GM19043 (cell line): ENCODE measurements around the gene CCDC88A.
"Not testable (repeated sequence)": the region's sequence is repeated elsewhere in the genome, so short reads cannot be mapped to it uniquely, and the experiment has no call there.

Experiments used
- ATAC-seq: cut with Tn5 transposase; IDR thresholded peaks from one replicate; pipeline ENCODE4 v1.9.1; 2021; ENCODE audit warnings: low read depth; ENCODE audit not compliant: unreplicated experiment

CCDC88A gene, protein sequence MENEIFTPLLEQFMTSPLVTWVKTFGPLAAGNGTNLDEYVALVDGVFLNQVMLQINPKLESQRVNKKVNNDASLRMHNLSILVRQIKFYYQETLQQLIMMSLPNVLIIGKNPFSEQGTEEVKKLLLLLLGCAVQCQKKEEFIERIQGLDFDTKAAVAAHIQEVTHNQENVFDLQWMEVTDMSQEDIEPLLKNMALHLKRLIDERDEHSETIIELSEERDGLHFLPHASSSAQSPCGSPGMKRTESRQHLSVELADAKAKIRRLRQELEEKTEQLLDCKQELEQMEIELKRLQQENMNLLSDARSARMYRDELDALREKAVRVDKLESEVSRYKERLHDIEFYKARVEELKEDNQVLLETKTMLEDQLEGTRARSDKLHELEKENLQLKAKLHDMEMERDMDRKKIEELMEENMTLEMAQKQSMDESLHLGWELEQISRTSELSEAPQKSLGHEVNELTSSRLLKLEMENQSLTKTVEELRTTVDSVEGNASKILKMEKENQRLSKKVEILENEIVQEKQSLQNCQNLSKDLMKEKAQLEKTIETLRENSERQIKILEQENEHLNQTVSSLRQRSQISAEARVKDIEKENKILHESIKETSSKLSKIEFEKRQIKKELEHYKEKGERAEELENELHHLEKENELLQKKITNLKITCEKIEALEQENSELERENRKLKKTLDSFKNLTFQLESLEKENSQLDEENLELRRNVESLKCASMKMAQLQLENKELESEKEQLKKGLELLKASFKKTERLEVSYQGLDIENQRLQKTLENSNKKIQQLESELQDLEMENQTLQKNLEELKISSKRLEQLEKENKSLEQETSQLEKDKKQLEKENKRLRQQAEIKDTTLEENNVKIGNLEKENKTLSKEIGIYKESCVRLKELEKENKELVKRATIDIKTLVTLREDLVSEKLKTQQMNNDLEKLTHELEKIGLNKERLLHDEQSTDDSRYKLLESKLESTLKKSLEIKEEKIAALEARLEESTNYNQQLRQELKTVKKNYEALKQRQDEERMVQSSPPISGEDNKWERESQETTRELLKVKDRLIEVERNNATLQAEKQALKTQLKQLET (N-terminal part only)

DNA sequence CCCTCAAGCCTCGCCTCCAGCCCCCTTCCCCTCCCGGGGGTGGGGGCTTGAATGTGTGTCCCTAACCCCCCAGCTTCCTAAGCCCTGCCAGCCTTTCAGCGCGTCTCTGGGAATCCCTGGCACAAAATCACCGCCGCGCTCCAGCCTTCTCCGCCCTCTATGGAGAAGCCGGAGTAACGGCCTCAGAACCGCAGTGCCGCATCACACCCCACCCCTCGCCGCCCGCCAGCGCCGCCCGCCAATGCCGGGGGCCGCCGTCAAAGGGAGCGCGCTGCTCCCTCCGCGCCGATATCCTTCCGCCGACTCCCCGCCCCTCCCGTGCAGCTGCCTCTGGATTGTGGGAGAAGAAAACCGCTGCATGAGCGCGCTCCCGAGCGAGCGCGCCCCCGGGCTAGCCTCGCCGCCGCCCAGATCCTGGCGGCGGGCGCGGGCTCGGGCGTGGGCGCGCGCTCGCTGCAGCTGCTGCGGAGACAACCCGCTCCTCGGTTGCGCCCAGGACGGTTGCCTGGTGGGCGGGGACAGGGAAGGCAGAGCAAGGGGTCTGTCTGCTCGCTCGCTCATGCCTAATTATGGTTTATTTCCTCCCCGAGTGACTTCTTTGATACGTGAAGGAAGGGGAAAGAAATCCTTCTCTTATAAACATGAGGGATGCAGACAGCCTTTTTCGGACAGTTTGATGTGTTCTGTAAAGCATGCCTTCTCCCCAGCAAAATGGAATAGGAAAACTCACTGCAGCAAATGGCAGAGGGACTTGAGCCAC is at the start of gene CCDC88A:
Gene CCDC88A (minus strand): TSS at position 178 of the 760 bp plus-strand sequence. CDS start 777 bp downstream, outside the sequence.
- ATAC-seq: peak; percentile 70

DNA sequence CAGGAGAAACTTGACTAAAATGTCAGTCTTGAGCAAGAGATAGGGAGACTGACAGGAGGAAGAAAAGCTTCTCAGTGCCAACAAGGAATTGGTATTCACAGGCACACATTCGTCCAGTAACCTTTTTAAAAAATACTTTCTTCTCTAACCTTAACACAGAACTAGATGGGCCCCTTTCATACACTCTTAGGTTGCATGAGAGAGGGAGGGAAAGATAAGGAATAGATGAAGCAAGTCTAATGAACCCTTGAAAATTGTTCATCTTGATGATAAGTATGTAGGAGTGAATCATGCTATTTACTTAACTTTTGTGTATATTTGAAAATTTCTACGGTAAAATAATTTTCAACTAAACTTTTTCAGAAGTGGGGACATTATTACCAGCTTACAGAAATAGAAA is 42.0 kb upstream of the CCDC88A start:
- no peak for ATAC-seq

DNA sequence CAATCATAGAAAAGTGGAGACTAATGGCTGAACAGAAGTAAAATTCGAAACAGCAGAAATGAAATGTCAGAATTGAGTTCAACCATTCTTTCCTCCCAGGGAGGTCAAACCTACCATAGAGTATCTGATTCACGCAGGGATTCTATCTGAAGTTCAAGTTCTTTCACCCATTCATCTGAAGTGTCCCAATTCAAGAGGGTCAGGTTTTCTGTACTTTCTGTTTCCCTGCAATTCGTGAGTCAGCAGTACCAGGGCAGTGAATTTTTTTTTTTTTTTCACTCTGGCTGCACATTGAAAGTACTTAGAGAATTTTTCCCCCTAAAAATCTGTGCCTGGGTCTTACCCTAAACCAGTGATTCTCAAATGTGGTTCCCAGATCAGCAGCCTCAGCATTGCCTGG is 40.9 kb upstream of the CCDC88A start:
- no peak for ATAC-seq

DNA sequence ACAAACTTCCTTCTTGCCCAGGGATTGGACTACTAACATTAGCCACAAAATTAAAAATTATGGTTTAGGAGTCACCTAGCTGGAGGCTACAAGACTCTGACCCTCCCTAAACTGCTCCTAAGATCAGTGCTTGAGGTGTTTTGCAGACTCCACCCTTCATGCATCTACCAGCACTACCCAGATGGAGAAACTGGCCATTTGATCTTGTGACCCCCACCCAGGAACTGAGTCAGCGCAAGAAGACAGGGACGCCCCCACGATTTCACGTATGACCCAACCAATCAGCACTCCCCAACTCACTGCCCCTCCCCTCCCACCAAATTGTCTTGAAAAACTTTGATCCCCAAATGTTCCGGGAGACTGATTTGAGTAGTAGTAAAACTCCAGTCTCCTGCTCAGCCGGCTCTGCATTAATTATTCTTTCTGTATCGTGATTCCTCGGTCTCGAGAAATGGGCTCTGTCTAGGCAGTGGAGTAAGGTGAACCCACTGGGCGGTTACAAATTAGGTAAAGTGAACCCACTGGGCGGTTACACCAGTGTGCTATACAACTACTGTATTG is 40.1 kb upstream of the CCDC88A start:
- no peak for ATAC-seq

DNA sequence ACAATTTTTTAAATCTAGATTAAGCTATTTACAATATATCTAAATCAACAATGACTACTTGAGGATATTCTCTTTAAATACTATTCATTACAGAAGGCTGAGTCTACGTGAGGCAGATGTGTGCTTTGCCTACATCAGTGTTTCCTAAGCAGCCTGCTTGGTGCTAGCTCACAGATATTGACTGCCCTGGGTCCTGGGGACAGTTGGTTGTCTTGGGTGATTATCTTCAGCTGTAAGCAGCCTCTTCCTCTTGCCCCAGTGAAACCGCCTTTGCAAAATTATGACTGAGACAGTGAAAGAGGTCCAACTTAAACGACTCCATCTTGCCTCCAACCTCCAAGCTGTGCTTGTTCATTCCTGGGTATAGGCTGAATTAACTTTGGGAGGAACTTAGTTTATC is 39.6 kb upstream of the CCDC88A start:
- ATAC-seq: no peak

DNA sequence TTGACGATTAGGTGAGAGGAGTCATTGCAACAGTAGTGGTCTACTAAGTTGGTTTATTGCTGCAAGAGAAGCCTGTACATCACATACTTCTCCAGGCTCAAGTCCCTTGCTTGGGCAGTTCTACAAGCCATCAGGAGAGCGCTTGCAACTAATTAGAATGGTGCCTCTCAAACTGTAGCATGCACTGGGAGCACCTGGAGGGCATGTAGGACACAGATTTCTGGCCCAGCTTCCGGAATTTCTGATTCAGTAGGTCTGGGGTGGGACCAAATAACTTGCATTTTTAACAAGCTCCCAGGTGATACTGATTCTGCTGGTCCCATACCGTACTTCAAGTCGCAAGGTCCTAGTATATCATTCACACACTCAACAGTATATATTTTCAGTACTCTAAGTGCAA is 34.5 kb upstream of the CCDC88A start:
- no peak for ATAC-seq

DNA sequence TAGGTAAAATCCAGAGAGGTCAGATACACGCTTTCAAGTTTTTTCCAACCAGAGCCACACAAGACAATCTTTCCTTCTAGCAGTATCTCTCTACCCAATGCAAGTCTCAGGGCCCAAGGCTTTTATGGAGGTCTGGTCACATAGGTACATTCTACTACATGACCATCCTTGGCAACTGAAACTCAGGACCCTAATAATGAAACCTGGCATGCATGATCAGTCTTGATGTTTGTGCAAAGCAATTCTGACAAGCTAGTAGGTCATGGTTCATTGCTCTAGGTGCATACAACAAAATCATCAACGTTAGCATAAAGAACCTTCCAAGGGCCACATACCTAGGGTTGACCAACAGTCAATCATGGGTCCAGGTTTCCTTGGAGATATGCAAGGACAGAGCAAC is 33.2 kb upstream of the CCDC88A start:
- no peak for ATAC-seq

DNA sequence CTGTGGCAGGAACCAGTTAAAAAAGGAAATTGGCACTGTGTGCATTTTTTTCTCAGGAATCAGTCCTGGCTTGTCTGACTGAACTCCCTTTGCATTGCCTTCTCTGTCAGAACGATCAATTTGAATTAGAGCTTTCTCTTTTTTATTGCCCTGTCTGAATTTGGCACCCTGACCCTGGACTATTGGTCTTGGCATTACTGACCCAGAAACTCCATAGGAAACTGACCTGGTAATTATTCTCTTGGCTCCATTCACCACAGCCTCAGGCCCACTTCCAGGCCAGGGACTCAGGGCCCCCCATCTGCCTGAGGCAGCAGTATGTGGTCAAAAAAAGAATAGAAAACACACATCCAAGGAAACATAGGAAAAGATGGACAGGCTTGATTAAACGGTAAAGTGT is 32.0 kb upstream of the CCDC88A start:
- no peak for ATAC-seq

DNA sequence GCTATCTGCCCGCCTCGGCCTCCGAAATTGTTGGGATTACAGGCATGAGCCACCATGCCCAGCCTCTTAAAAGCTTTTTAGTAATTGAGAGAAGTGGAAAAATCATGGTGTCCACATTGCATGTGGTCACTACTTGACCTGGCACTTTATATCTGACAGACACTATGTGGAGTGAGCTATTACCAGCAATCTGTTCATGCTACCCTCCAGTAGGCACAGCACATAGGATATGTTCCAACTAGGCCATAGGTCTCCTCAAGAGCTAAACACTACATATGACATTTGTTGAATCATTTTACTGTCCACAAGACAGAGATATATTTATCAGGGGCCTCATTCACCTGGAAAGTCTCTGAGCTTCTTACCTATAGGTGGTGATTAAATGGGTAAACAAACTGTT is 30.4 kb upstream of the CCDC88A start:
- not testable (repeated sequence) for ATAC-seq

DNA sequence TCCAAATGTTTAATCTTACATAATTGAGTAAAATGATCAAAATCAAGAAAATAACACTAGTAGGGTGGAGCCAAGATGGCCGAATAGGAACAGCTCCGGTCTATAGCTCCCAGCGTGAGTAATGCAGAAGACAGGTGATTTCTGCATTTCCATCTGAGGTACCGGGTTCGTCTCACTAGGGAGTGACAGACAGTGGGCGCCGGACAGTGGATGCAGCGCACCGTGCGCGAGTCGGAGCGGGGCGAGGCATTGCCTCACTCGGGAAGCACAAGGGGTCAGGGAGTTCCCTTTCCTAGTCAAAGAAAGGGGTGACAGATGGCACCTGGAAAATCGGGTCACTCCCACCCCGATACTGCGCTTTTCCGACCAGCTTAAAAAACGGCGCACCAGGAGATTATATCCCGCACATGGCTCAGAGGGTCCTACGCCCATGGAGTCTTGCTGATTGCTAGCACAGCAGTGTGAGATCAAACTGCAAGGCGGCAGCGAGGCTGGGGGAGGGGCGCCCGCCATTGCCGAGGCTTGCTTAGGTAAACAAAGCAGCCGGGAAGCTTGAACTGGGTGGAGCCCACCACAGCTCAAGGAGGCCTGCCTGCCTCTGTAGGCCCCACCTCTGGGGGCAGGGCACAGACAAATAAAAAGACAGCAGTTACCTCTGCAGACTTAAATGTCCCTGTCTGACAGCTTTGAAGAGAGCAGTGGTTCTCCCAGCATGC is 22.5 kb upstream of the CCDC88A start:
- ATAC-seq: not testable (repeated sequence)

DNA sequence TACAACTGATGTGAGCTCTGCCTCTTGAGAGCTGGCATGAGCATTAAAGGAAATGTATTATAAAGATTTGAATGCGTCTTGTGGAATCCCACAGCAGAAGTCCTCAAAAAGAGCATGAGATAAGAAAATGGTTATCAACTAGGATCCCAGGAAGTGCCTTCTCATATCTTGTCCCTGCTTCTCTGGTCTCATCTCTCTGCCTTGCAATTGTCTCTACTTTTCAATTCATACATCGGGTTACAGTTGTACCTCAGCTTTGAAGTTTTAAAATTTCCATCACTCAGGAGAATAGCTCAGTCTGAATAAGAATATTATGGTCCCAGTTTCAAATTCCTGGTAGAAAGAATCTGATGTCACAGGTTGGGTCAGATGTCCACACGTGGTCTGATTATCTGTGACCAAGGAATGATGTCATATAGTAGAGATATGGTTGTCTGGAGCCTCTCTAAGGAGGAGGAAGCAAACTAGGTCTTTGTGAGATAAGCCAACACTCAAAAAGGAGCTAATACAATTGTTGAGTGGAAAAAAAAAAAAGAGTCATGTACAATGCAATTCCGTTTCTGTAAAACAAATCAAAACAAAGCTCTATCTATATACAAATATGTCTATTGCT is 21.7 kb upstream of the CCDC88A start:
- ATAC-seq: no peak

DNA sequence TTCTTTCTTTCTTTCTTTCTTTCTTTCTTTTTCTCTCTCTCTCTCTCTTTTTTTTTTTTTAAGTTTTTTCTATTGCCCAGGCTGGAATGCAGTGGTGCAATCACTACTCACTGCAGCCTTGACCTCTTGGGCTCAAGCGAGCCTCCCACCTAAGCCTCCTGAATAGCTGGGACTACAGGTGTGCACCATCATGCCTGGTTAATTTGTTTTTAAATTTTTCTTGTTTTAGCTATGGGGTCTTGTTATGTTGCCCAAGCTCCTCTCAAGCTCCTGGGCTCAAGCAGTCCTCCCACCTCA is 19.4 kb upstream of the CCDC88A start:
- no peak for ATAC-seq

DNA sequence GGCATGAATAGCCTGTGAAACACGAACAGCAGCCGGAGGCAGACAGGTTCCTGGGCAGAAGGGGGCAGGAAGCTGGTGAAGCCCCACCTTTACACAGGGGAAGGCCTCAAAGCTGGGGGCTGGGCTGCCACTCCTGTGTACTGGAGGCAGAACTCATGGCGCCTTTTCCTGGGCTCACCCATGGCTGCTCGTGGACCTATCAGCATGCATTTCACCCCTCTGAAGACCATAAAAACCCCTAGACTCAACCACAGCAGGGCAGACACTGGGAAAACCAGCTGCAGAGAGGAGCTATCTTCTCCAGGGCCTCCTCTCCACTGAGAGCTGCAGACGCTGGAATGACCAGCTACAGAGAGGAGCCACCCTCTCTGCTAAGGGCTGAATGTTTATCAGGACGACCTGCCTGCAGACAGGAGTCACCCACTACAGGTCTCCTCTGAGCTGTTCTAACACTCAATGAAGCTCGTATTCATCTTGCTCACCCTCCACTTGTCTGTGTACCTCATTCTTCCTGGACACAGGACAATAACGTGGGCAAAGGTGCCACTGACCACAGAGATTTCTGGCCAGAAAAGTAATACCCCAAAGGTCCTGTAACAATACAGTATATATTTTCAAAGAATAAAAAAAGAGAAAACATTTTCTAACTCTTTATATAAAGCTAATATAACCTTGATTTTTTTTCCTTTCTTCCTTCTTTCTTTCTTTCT is 18.9 kb upstream of the CCDC88A start:
- ATAC-seq: no peak

DNA sequence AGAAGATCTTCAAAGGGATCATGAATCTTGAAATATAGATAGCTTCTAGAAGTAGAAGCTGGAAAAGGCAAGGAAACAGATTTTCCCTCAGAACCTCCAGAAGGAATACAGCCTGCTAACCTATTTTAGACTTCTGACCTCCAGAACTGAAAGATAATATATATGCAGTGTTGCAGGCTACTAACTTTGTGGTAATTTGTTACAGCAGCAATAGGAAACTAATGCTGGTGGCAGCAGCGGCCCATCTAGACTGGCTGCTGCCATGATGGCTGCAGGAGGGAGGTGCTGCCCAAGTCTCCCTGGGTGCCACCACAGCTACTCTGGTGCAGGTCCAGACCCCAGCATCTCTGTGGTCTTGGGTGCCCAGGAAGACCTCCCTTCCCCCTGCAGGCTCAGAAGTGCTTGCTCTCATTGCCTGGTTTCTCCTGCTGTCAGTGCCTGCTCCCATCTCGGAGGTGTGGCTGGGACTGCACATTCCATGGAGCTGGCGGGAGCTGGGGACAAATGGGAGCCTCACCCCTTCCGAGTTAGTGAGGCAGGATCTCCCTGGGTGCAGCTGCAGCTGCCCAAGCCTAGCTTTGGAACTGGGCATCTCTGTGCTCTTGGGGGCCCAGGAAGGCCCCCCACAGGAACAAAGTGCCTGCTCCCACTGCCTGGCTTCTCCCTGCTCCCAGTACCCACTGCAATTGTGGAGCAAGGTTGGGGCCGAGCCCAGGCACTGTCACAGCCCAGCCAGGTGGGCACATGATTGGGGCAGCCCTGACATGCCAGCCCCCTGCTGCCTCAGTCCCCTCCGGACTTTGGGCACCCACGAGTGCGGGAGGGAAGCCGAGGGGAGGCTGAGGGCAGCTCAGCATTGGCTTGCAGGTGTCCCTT is 18.1 kb upstream of the CCDC88A start:
- no peak for ATAC-seq

DNA sequence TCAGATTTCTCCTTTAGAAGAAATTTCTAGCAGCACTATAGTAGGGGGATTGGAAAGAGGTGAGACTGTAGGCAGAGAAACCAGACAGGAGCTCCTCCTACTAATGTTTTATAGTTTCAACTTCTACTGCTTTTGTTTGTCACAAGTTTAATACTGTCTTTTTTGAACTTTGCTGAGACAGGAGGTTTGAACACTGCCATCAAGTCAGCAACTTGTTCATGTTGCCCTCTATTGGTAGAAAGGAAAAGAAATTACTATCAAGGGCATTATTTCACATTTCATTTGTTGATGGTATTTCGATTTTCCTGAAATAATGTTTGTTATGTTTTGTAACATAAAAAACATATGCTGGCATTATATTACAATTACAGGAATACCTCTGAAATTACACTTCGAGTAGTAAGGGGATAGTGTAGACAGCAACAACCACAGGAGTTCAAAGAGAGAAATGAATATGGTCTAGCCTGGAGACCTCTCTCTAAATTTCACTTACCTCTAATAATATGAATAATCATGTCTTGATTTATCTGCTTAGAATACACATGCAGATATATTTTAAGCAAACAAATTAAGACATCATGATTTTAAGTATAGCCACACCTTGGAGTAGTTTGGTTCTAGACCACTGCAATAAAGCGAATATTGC is 12.4 kb upstream of the CCDC88A start:
- no peak for ATAC-seq

DNA sequence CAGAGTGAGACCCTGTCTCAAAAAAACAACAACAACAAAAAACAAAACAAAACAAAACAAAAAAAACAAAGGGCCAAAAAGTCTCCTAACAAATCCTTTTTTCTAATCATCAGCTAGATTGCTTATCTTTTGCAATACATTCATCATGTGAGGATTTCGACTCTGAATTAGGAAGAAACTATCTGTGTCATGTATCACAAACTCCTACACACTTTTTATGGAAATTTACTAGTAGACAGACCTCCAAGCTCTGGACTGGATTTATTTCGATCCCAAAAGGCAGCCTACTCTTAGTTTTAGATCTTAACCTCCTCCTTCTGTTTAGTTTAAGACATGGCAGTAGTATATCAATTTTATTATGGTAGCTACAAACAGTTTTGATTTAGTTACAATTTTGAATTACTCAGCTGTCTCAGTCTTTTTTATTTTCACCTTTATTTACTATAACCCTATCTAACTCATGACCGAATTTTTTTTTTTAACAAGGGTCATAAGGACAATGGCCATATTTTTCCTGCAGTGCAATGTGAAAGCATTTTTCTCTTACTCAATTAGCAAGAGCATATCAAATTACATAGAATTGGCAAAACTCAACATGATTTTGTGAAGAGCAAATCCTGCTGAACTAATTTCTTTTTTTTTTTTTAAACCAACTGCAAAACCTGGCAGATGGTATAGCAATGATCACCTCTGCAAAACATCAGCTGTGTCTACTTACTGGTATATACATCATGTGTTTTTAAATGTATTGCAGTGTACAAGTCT is 10.7 kb upstream of the CCDC88A start:
- ATAC-seq: no peak

DNA sequence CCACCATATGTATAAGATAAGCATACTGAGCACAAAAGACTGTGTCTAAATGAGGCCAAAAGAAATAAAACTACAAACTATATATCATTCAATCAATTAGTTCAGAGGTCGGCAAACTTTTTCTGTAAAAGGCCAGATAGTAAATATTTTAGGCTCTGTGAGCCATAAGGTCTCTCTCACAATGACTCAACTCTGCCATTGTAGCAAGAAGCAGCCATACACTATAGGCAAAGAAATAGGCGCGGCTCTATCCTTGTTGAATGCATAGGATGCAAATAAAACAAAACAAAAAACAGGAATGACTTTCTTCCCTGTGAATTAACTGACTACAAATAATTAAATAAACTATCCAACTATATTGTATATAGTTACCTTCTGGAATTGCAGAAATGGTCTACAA is 8.6 kb upstream of the CCDC88A start:
- ATAC-seq: no peak
